Measurements from ENCODE around the gene BOD1L2.

BOD1L2 gene

DNA sequence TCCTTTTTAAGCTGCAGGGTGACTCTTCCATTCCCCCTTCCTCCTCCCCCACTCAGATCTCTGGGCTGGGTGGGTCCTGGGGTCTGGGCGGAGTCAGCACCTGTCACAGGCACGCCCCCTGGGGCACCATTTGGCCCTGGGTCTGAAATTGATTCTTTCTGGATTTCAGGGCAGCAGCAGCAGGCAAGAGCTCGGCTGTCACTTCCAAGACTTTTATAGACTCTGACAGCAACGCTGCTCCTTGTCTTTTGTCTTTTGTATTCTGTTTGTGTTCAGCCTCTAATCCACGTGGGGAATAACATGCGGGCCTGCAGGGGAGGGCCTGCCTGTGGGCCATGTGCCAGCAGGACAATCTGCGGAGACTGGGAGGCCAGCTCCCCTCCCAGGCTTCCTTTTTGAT lies 3.9 kb downstream of the BOD1L2 start:
- Histone ChIP-seq H3K4me3 (ENCODE audit: low read length) (no peak overlapping the region), H3K9ac (ENCODE audit: low read length) (no peak overlapping the region), H3K4me1 (ENCODE audit: control insufficient read depth, insufficient read depth, low read length) (no peaks in the 10 kb centered on the region), H3K9me3 (ENCODE audit: control insufficient read depth, low read length) (no peaks in the 10 kb centered on the region), H3K27me3 (replicated peaks; ENCODE audit: control insufficient read depth, insufficient read depth, low read length) (peaks cover 49% of the 10 kb centered on the region), H3K36me3 (ENCODE audit: control insufficient read depth, insufficient read depth, low read length, severe bottlenecking) (no peaks in the 10 kb centered on the region)
- no peak for DNase-seq (ENCODE audit: low read depth)

DNA sequence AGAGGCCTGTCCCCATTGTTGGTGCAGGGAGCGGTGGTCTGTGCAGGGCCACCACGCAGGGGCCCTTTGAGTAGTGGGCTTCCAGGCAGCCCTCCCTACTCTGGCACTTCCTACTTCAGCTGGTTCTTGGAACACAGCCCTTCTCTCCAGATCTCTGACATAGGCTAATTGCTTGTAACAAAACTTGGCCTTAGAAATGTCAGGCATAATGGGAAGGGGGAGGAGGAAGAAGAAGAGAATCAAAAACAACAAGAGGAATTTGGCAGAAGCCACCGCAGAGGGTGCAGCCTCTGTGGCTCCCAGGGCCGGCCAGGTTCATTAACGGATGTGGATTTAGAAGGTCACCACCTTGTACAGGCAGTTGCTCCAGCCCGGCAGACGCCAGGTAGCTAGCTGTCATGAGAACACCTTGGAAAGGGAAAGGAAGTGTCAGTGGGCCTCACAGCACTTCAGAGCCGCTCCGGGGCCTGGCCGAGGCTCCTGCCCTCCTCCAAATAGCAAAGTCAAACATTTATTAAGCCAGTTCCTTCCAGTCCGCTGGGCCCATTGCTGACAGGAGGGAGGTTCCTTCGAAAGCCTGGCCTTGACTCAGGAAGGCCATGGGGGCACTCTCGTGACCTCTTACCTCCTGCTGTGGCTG lies 7.4 kb downstream of the BOD1L2 start:
- Histone ChIP-seq H3K9ac (ENCODE audit: low read length) (no peak overlapping the region), H3K4me3 (ENCODE audit: low read length) (no peak overlapping the region), H3K4me1 (ENCODE audit: control insufficient read depth, insufficient read depth, low read length) (no peaks in the 10 kb centered on the region), H3K36me3 (ENCODE audit: control insufficient read depth, insufficient read depth, low read length, severe bottlenecking) (no peaks in the 10 kb centered on the region), H3K9me3 (ENCODE audit: control insufficient read depth, low read length) (peaks cover 14% of the 10 kb centered on the region), H3K27me3 (replicated peaks; ENCODE audit: control insufficient read depth, insufficient read depth, low read length) (peaks cover 29% of the 10 kb centered on the region)
- DNase-seq (ENCODE audit: low read depth) = no peak

DNA sequence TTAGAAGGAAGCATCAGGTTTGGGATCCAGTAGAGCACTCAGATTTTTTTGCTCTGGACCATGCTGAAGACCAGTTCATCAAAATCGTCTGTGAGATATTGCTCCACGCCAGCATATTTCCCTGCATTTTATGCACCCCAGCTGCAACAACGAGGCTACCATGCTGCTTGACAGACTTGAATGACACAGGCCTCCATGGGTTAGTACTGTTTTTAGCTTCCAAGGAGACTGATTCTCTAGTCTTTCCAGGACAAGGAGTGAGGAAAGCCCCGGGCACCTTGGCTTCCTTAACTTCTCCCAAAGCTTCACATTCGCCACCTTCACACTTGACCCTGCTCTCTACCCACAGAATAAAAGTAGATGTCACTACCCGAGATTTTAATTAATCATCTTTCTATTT lies 17.5 kb downstream of the BOD1L2 start:
- Histone ChIP-seq H3K9ac (ENCODE audit: low read length) (no peak overlapping the region), H3K36me3 (ENCODE audit: control insufficient read depth, insufficient read depth, low read length, severe bottlenecking) (no peaks in the 10 kb centered on the region), H3K4me3 (ENCODE audit: low read length) (no peak overlapping the region), H3K9me3 (ENCODE audit: control insufficient read depth, low read length) (peaks cover 27% of the 10 kb centered on the region), H3K4me1 (ENCODE audit: control insufficient read depth, insufficient read depth, low read length) (no peaks in the 10 kb centered on the region), H3K27me3 (replicated peaks; ENCODE audit: control insufficient read depth, insufficient read depth, low read length) (no peaks in the 10 kb centered on the region)
- no peak for DNase-seq (ENCODE audit: low read depth)

DNA sequence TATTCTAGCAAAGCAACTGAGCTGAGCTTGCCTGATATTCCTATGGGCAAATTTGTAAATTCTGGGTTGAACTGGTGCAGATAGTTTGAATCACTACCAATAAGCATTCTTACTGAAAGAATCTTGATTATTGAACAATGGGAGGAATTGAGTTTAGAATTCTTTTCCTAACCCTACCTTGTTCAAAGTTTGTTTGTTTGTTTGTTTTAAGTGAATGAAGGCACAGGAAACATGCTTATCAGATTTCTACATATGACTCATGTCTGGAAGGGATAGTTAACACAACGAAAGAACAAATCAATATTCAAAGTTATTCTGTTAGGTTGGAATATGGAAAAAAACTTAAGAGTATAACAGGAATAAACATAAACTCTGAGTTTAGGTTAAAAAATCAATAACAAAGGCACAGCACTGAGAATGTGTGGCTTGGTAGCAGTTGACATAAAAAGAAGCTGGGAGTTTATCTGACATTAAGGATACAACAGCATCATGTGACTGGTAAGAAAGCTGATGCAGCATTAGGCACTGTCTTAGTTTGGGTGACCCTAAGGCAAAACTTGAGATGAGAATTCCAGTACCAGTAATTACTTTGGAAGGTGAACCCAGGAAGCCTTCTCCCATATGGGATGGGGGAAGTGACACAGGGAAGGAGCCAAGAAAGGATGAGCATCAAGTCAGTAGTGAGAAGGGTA lies 20.9 kb downstream of the BOD1L2 start:
- no peak for DNase-seq (ENCODE audit: low read depth)
- peaks cover 15% of the 10 kb centered on the region for H3K9me3 ChIP-seq (ENCODE audit: control insufficient read depth, low read length)
- H3K4me3 ChIP-seq (ENCODE audit: low read length) = no peak overlapping the region
- no peaks in the 10 kb centered on the region for H3K4me1 ChIP-seq (ENCODE audit: control insufficient read depth, insufficient read depth, low read length)
- H3K9ac ChIP-seq (ENCODE audit: low read length) = no peak overlapping the region
- no peaks in the 10 kb centered on the region for H3K36me3 ChIP-seq (ENCODE audit: control insufficient read depth, insufficient read depth, low read length, severe bottlenecking)
- no peaks in the 10 kb centered on the region for H3K27me3 ChIP-seq (replicated peaks; ENCODE audit: control insufficient read depth, insufficient read depth, low read length)

DNA sequence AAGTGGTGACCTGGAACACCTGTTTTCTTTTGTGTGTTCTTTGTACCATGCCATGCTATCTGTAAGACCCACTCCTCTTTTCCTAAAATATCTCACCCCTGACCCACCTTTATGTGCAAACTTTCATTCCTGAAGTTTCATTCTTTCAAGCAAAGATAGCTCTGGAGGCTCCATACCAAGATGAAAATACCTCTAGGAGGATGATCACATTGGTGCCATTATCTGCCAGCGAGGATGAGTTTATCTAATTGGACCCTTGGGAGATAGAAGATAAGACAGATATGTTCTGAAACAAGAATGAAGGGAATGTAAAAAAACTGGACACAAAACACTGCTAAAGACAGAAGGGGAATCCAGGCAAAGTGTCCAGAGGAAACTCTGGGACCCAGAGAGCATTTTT lies 24.1 kb downstream of the BOD1L2 start:
- Histone ChIP-seq H3K9ac (ENCODE audit: low read length) (no peak overlapping the region), H3K4me1 (ENCODE audit: control insufficient read depth, insufficient read depth, low read length) (peaks cover 9% of the 10 kb centered on the region), H3K4me3 (ENCODE audit: low read length) (no peak overlapping the region), H3K27me3 (replicated peaks; ENCODE audit: control insufficient read depth, insufficient read depth, low read length) (no peaks in the 10 kb centered on the region), H3K9me3 (ENCODE audit: control insufficient read depth, low read length) (peaks cover 5% of the 10 kb centered on the region), H3K36me3 (ENCODE audit: control insufficient read depth, insufficient read depth, low read length, severe bottlenecking) (no peaks in the 10 kb centered on the region)
- no peak for DNase-seq (ENCODE audit: low read depth)

DNA sequence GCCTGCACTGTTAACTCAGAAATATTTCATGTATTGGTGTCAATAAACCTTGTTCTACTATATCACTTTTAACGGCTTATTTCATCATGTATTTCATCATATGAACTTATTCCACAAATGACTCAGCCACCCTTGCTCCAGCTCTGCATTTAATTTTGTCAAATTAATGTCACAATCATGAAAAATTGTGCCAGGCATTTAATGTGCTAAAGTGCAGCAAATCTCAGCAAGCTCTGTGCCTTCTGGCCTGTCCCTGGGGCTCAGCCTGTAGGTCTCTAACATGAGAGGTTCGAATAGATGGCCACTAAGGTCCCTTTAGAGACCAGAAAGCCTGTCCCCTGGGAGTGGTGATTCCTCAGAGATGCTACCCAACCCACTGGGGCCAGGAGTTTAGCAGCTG lies 28.6 kb downstream of the BOD1L2 start:
- Histone ChIP-seq H3K9ac (ENCODE audit: low read length) (peak overlapping the region; percentile 65), H3K4me3 (ENCODE audit: low read length) (no peak overlapping the region), H3K9me3 (ENCODE audit: control insufficient read depth, low read length) (peaks cover 5% of the 10 kb centered on the region), H3K4me1 (ENCODE audit: control insufficient read depth, insufficient read depth, low read length) (peaks cover 12% of the 10 kb centered on the region), H3K36me3 (ENCODE audit: control insufficient read depth, insufficient read depth, low read length, severe bottlenecking) (no peaks in the 10 kb centered on the region), H3K27me3 (replicated peaks; ENCODE audit: control insufficient read depth, insufficient read depth, low read length) (no peaks in the 10 kb centered on the region)
- DNase-seq (ENCODE audit: low read depth) = peak; percentile 46

DNA sequence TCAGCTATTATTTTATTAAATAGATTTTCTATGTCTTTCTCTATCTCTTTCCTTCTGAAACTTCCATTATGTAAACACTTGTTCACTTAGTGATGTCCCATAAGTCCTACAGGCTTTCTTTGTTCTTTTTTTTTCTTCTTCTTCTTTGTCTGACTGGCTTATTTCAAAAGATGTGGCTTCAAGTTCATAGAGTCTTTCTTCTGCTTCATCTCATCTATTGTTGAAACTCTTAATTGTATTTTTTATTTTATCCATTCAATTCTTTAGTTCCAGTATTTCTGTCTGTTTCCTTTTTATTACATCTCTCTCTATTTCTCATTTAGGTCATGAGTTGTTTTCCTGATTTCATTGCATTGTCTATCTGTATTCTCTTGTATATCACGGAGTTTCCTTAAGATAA lies 38.5 kb downstream of the BOD1L2 start:
- no peaks in the 10 kb centered on the region for H3K4me1 ChIP-seq (ENCODE audit: control insufficient read depth, insufficient read depth, low read length)
- H3K9ac ChIP-seq (ENCODE audit: low read length) = no peak overlapping the region
- no peak for DNase-seq (ENCODE audit: low read depth)
- H3K9me3 ChIP-seq (ENCODE audit: control insufficient read depth, low read length) = peaks cover 23% of the 10 kb centered on the region
- peaks cover 9% of the 10 kb centered on the region for H3K27me3 ChIP-seq (replicated peaks; ENCODE audit: control insufficient read depth, insufficient read depth, low read length)
- H3K4me3 ChIP-seq (ENCODE audit: low read length) = no peak overlapping the region
- no peaks in the 10 kb centered on the region for H3K36me3 ChIP-seq (ENCODE audit: control insufficient read depth, insufficient read depth, low read length, severe bottlenecking)

DNA sequence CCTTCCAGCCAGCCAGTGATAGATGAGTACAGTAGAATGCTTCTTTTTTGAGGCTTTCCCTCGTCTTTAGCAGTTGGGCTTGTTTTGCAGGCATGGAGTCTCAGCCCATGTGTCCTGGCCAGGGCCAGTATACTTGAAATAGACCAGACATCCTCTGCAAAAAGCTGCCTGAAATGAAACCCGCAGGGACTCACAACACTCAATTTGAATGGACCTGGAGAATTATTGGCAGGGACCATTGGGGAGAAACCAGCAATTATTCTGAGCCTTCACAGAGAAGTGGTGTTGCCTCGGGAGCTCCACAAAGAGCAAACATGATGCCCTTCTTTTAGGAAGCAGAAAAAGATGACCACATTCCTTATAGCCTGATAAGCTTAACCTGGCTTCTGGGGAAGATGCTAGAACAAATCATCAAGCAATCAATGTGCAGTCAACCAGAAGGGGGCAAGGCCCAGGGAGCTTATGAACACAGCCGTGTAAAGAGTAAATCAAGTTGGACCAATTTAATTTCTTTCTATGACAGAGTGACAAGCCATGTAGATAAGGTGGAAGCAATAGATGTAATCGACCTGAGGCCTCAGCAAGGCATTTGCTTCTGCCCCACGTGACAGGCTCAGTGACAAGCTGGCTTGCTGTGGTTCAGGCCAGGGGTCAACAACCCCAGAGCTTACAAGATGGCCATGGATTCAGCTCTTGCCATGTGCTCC lies 42.1 kb downstream of the BOD1L2 start:
- no peaks in the 10 kb centered on the region for H3K36me3 ChIP-seq (ENCODE audit: control insufficient read depth, insufficient read depth, low read length, severe bottlenecking)
- H3K4me1 ChIP-seq (ENCODE audit: control insufficient read depth, insufficient read depth, low read length) = no peaks in the 10 kb centered on the region
- DNase-seq (ENCODE audit: low read depth) = no peak

DNA sequence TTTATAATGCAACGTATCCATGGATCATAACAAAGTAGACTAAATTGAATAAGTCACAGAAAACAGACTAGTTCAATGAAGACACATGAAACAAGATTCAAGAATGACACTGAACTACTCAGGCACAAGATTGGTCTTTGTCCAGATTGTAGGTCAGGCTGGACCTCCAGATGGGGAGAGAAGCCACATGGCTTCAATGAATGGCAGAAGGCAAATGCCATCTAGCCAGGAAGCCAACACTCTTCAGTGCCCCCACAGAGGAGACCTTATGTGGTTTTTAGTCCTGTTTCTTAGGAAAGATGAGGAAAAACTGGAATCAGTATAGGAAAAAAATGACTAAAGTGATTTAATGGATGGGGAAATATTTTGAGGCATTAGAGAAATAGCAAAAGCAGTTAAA lies 43.1 kb downstream of the BOD1L2 start:
- DNase-seq (ENCODE audit: low read depth) = no peak
- Histone ChIP-seq H3K9me3 (ENCODE audit: control insufficient read depth, low read length) (peaks cover 15% of the 10 kb centered on the region), H3K4me3 (ENCODE audit: low read length) (no peak overlapping the region), H3K9ac (ENCODE audit: low read length) (no peak overlapping the region), H3K36me3 (ENCODE audit: control insufficient read depth, insufficient read depth, low read length, severe bottlenecking) (no peaks in the 10 kb centered on the region), H3K4me1 (ENCODE audit: control insufficient read depth, insufficient read depth, low read length) (no peaks in the 10 kb centered on the region), H3K27me3 (replicated peaks; ENCODE audit: control insufficient read depth, insufficient read depth, low read length) (peaks cover 9% of the 10 kb centered on the region)

More for the DNA sequence above, 42.1 kb downstream of the BOD1L2 start:
- Histone ChIP-seq H3K9ac (ENCODE audit: low read length) (no peak overlapping the region), H3K4me3 (ENCODE audit: low read length) (no peak overlapping the region), H3K9me3 (ENCODE audit: control insufficient read depth, low read length) (peaks cover 21% of the 10 kb centered on the region), H3K27me3 (replicated peaks; ENCODE audit: control insufficient read depth, insufficient read depth, low read length) (peaks cover 9% of the 10 kb centered on the region)

DNA sequence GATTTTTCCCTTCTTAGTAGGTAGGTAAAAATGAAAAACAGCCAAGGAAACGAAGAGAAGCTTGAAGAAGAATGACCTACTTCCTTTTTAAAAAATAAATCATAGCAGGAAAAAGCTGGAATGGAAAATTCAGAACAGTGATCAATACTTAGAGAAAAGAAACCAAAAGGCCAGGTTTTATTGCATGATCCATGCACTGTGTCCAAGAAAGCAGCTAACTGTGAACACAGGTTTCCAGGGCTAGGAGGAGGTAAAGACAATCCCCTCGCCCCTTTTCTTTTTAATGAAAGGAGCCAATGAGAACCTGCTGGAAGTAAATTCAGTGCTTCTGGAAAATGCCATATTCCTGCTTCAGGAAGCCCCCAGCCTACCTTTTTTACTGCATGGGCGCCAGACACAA lies 47.2 kb downstream of the BOD1L2 start:
- H3K36me3 ChIP-seq (ENCODE audit: control insufficient read depth, insufficient read depth, low read length, severe bottlenecking) = no peaks in the 10 kb centered on the region
- peaks cover 4% of the 10 kb centered on the region for H3K9me3 ChIP-seq (ENCODE audit: control insufficient read depth, low read length)
- peaks cover 5% of the 10 kb centered on the region for H3K27me3 ChIP-seq (replicated peaks; ENCODE audit: control insufficient read depth, insufficient read depth, low read length)
- H3K9ac ChIP-seq (ENCODE audit: low read length) = no peak overlapping the region
- H3K4me3 ChIP-seq (ENCODE audit: low read length) = no peak overlapping the region
- DNase-seq (ENCODE audit: low read depth) = no peak
- H3K4me1 ChIP-seq (ENCODE audit: control insufficient read depth, insufficient read depth, low read length) = no peaks in the 10 kb centered on the region

DNA sequence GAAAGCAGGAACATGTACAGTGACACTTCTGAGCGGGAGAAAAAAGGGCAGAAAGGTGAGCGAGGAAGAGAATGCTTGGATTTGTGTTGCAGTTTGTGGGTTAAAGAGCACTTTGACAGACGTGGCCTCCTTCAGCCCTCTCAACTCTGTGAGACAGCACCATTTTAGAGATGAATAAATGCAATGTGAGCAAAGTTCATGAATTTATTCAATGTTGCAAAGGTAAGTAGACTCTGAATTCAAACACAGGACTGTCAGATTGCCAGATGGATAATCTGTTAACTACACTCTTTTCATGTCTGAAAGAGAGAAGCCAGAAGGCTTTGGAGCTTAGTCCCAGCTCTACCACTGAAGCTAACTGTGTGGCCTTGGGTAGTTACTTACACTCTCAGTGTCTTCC lies 47.7 kb downstream of the BOD1L2 start:
- H3K9ac ChIP-seq (ENCODE audit: low read length) = no peak overlapping the region
- no peaks in the 10 kb centered on the region for H3K36me3 ChIP-seq (ENCODE audit: control insufficient read depth, insufficient read depth, low read length, severe bottlenecking)
- H3K4me1 ChIP-seq (ENCODE audit: control insufficient read depth, insufficient read depth, low read length) = no peaks in the 10 kb centered on the region
- H3K4me3 ChIP-seq (ENCODE audit: low read length) = no peak overlapping the region
- peaks cover 4% of the 10 kb centered on the region for H3K9me3 ChIP-seq (ENCODE audit: control insufficient read depth, low read length)
- H3K27me3 ChIP-seq (replicated peaks; ENCODE audit: control insufficient read depth, insufficient read depth, low read length) = no peaks in the 10 kb centered on the region
- no peak for DNase-seq (ENCODE audit: low read depth)

Measured in adipocyte (in vitro differentiated cells).